Nephron progenitor cell (in vitro differentiated cells): ENCODE data around the gene PTPN9.
"Not testable (repeated sequence)": the region's sequence is repeated elsewhere in the genome, so short reads cannot be mapped to it uniquely, and the experiment has no call there.

ENCODE experiments used
- DNase-seq: peaks from one replicate; pipeline ENCODE4 v3.0.0; 2021
- H3K27ac Mint-ChIP-seq: 2 replicates; pipeline ENCODE4 v1.8.0; 2021; ENCODE audit warnings: mild to moderate bottlenecking, moderate library complexity, mixed read lengths
- H3K27me3 Mint-ChIP-seq: 2 replicates; pipeline ENCODE4 v1.8.0; 2021; ENCODE audit warnings: mild to moderate bottlenecking, low read depth, mixed read lengths; ENCODE audit not compliant: poor library complexity
- H3K36me3 Mint-ChIP-seq: 2 replicates; pipeline ENCODE4 v1.8.0; 2021; ENCODE audit warnings: low read depth, mixed read lengths
- H3K4me1 Mint-ChIP-seq: 2 replicates; pipeline ENCODE4 v1.8.0; 2021; ENCODE audit warnings: mixed read lengths
- H3K4me3 Mint-ChIP-seq: 2 replicates; pipeline ENCODE4 v1.8.0; 2021; ENCODE audit warnings: mild to moderate bottlenecking, moderate library complexity, mixed read lengths
- H3K9me3 Mint-ChIP-seq: 2 replicates; pipeline ENCODE4 v1.8.0; 2021; ENCODE audit warnings: mild to moderate bottlenecking, moderate library complexity, mixed read lengths
- CTCF ChIP-seq: fragments of 200-600 bp; sonication (generic); IDR thresholded peaks from 2 replicates; pipeline ENCODE4 v1.5.0; 2021; ENCODE audit warnings: antibody characterized with exemption

Gene PTPN9

GRCh38 chr15:75589071-75589470, 10.0 kb upstream of the PTPN9 start:
- H3K9me3 Mint-ChIP-seq: peaks cover 3% of the 10 kb centered on the region
- peaks cover 39% of the 10 kb centered on the region for H3K36me3 Mint-ChIP-seq
- no peak for TF ChIP-seq CTCF
- peaks cover 4% of the 10 kb centered on the region for H3K4me1 Mint-ChIP-seq
- no peak for DNase-seq
- H3K4me3 Mint-ChIP-seq: no peak overlapping the region
- peaks cover 4% of the 10 kb centered on the region for H3K27me3 Mint-ChIP-seq
- no peak overlapping the region for H3K27ac Mint-ChIP-seq

- not testable (repeated sequence) for H3K27me3 Mint-ChIP-seq, DNase-seq, H3K4me3 Mint-ChIP-seq, H3K9me3 Mint-ChIP-seq, H3K27ac Mint-ChIP-seq
- peaks cover 31% of the 10 kb centered on the region for H3K36me3 Mint-ChIP-seq
- peaks cover 12% of the 10 kb centered on the region for H3K4me1 Mint-ChIP-seq
Measured at GRCh38 chr15:75586422-75586821, 7.3 kb upstream of the PTPN9 start.

- TF ChIP-seq CTCF: no peak
- DNase-seq: no peak
- Mint-ChIP-seq H3K4me3 (no peak overlapping the region), H3K27ac (peak overlapping the region; percentile 86), H3K27me3 (peaks cover 4% of the 10 kb centered on the region), H3K36me3 (peaks cover 22% of the 10 kb centered on the region), H3K9me3 (peaks cover 3% of the 10 kb centered on the region), H3K4me1 (peaks cover 18% of the 10 kb centered on the region)
Measured at GRCh38 chr15:75584121-75584520, 5.0 kb upstream of the PTPN9 start.

- Mint-ChIP-seq H3K4me3 (no peak overlapping the region), H3K36me3 (peaks cover 19% of the 10 kb centered on the region), H3K27me3 (peaks cover 4% of the 10 kb centered on the region), H3K4me1 (peaks cover 18% of the 10 kb centered on the region), H3K27ac (peak overlapping the region; percentile 86), H3K9me3 (peaks cover 3% of the 10 kb centered on the region)
- DNase-seq: no peak
- TF ChIP-seq CTCF: no peak
Measured at GRCh38 chr15:75583701-75584100, 4.6 kb upstream of the PTPN9 start.

- H3K4me1 Mint-ChIP-seq: peaks cover 18% of the 10 kb centered on the region
- H3K4me3 Mint-ChIP-seq, H3K9me3 Mint-ChIP-seq, DNase-seq, H3K27ac Mint-ChIP-seq, H3K27me3 Mint-ChIP-seq: not testable (repeated sequence)
- peaks cover 13% of the 10 kb centered on the region for H3K36me3 Mint-ChIP-seq
Measured at GRCh38 chr15:75582943-75583342, 3.8 kb upstream of the PTPN9 start.

- Mint-ChIP-seq H3K4me1 (peaks cover 29% of the 10 kb centered on the region), H3K9me3 (no peaks in the 10 kb centered on the region), H3K36me3 (peaks cover 10% of the 10 kb centered on the region), H3K4me3 (peak overlapping the region; percentile 96), H3K27ac (peak overlapping the region; percentile 90), H3K27me3 (no peaks in the 10 kb centered on the region)
- DNase-seq: peak; percentile 47
- no peak for TF ChIP-seq CTCF
Measured at GRCh38 chr15:75578173-75578947, 755 bp downstream of the PTPN9 start.
